ENCODE results near the gene COPG1. TPM values are rescaled to one million over a fixed set of nuclear protein-coding genes. Genes with fewer than 3 reads are reported as not detected.
A peak's percentile ranks its signal among the peaks of the same experiment; 100 is the strongest.

Gene COPG1
- total RNA-seq, 4 donors from 2014 or later, result 55.6 to 89.1 (median 70.4) TPM

DNA sequence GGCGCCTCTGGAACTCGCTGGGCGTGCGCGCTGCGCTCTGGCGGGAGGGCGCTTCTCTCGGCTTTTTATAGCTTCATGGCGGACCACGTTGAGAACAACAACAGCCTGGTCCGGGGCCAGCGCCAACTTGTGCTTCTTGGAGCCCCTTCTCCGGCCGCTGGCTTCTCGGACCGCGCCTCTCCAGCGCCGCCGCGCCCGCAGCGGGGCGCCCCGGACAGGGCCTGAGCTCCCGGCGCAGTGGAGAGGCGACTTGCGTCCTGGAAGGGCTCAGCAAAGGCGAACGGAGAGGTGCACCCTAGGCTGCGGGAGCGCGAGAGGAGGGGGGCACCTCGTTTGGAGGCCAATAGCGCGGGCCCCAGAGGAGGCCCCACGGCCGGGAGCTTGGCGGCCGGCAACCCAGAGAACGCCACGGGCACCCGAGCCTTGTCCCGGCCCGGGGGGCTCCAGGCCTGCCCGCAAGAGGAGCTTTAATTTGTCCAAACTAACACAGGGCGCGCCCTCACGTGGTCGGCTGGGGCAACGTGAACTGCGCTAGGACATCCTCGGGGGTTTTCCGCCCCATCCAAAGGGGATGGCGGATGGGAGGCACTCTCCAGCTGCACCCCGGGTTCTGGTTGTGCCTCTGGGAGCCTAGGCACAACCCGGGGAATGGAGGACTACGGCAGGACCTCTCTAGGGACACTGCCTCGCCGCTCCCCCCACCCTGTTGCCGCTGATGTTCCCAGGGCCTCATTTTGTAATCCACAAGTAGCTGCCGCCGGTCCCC, 67.0 kb downstream of the COPG1 start:
- WGBS, result 1% methylated on average over 14 of the region's 65 CpGs
- intact Hi-C loops (cut with DNase I), result no loop called here
- TF ChIP-seq, protein P1, sequence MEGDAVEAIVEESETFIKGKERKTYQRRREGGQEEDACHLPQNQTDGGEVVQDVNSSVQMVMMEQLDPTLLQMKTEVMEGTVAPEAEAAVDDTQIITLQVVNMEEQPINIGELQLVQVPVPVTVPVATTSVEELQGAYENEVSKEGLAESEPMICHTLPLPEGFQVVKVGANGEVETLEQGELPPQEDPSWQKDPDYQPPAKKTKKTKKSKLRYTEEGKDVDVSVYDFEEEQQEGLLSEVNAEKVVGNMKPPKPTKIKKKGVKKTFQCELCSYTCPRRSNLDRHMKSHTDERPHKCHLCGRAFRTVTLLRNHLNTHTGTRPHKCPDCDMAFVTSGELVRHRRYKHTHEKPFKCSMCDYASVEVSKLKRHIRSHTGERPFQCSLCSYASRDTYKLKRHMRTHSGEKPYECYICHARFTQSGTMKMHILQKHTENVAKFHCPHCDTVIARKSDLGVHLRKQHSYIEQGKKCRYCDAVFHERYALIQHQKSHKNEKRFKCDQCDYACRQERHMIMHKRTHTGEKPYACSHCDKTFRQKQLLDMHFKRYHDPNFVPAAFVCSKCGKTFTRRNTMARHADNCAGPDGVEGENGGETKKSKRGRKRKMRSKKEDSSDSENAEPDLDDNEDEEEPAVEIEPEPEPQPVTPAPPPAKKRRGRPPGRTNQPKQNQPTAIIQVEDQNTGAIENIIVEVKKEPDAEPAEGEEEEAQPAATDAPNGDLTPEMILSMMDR (IDR thresholded peaks at IDR 0.05), result peak; percentile 55 to 61 (median 61)
- TF ChIP-seq POLR2AphosphoS5 (IDR thresholded peaks at IDR 0.05) (peak; percentile 100), EP300 (IDR thresholded peaks at IDR 0.05) (no peak), POLR2A (IDR thresholded peaks at IDR 0.05; ENCODE audit: low read depth) (peak; percentile 97)

DNA sequence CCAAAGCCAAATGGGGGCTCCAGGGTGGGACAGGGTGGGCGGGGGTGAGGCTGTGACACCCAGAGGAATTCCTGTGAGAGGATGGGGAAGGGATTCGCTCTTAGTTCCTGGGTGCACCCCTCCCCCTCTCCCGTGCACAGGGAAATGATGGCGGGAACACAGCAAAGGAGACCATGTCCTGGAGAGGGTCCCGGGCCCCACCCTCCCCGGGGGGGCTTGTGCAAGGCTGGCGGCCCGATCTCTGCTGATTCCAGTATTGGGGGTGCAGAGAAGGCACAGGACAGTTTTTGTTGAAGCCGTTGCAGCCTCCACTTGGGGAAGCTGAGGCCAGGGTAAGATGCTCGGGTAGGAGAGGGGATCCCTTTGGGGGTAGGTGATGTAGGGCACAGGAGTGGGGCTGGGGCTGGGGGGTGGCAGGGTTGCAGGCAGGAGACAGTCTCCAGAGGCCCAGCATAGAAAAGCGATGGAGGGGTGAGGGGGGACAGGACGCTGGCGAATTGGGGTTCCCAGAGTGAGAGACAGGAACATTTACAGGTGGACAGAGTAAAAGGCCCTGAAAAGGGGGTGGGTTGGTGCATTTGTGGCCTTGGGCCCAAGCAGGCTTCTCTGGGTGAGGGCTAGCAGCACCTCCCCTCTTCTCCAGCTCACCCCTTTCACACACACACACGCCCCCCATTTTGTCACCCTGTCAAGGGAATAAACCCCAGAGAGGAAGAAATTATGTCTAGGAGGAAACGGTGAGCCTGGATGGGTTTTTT, 67.8 kb downstream of the COPG1 start:
- Histone ChIP-seq H3K27ac (replicated peaks in 1 of 4) (peak overlapping the region; percentile 88 to 94 (median 92)), H3K4me3 (peak overlapping the region; percentile 73 to 88 (median 76)), H3K9me3 (no peaks in the 10 kb centered on the region), H3K4me1 (peaks cover 17 to 34% (median 28%) of the 10 kb centered on the region in 4 donors), H3K36me3 (peaks cover 0 to 31% (median 15%) of the 10 kb centered on the region in 4 donors), H3K27me3 (no peaks in the 10 kb centered on the region)
- DNase-seq (ENCODE audit: extremely low spot score), result no peak
- WGBS, result 35% methylated on average over 15 of the region's 15 CpGs
- TF ChIP-seq POLR2AphosphoS5 (IDR thresholded peaks at IDR 0.05), result no peak
- TF ChIP-seq EP300 (IDR thresholded peaks at IDR 0.05), result no peak
- TF ChIP-seq, protein P1 (IDR thresholded peaks at IDR 0.05), result no peak
- TF ChIP-seq POLR2A (IDR thresholded peaks at IDR 0.05; ENCODE audit: low read depth), result no peak
- intact Hi-C loops (cut with DNase I), result no loop called here

More for the DNA sequence above, 67.0 kb downstream of the COPG1 start:
- H3K27me3 ChIP-seq, result no peaks in the 10 kb centered on the region
- DNase-seq (ENCODE audit: extremely low spot score), result peak; percentile 97
- no peaks in the 10 kb centered on the region for H3K9me3 ChIP-seq
- peaks cover 0 to 24% (median 13%) of the 10 kb centered on the region in 4 donors for H3K36me3 ChIP-seq
- H3K27ac ChIP-seq (replicated peaks in 1 of 4), result peak overlapping the region; percentile 88 to 94 (median 92)
- H3K4me1 ChIP-seq, result peaks cover 17 to 34% (median 28%) of the 10 kb centered on the region in 4 donors
- peak overlapping the region; percentile 73 to 88 (median 76) for H3K4me3 ChIP-seq

DNA sequence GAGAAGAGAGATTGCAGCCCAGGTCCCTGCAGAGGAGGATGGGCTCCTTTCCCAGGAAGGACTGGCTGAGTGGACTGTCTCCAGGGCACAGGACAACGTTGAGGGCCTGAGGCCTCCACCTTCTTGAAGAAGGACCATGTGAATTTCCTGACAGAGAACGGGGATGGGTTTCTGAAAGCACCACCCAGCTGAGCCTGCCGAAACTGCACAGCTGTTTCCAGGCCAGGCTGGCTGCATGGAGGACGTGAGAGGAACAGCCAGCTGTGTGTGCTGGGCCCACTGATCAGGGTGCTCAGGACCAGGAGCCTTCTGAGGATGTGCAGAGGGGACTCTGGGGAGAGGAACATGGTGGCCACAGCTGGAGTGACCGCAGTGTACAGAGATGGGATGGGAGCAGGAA, 68.4 kb downstream of the COPG1 start:
- Histone ChIP-seq H3K27ac (replicated peaks in 1 of 4) (no peak overlapping the region), H3K27me3 (no peaks in the 10 kb centered on the region), H3K4me3 (no peak overlapping the region), H3K36me3 (peaks cover 0 to 32% (median 15%) of the 10 kb centered on the region in 4 donors), H3K4me1 (peaks cover 17 to 34% (median 28%) of the 10 kb centered on the region in 4 donors), H3K9me3 (no peaks in the 10 kb centered on the region)
- intact Hi-C loops (cut with DNase I), result no loop called here
- 35% methylated on average over 4 of the region's 5 CpGs for WGBS
- DNase-seq (ENCODE audit: extremely low spot score), result no peak
- TF ChIP-seq, protein P1 (IDR thresholded peaks at IDR 0.05), result no peak
- no peak for TF ChIP-seq POLR2AphosphoS5 (IDR thresholded peaks at IDR 0.05)
- no peak for TF ChIP-seq POLR2A (IDR thresholded peaks at IDR 0.05; ENCODE audit: low read depth)
- TF ChIP-seq EP300 (IDR thresholded peaks at IDR 0.05), result no peak

DNA sequence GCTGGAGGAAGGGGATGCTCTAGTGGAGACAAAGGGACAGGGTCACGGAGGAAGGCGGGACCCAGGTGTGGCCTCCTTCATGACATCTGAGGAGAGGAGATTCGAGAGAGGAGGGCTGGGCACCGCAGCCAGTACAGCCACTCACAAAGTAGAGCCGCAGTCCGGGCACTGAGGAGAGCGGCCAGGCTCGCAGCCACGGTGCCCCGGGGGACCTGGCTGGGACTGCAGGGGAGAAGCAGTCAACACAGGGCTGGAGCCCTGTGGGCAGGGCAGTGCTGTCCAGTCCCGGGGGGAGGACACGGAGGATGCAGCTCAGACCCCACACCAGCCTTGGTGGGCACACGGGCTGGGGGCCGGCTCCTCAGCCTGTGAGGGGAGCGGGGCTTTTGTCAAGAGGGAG, 69.5 kb downstream of the COPG1 start:
- WGBS, result 94% methylated on average over 15 of the region's 15 CpGs
- TF ChIP-seq POLR2AphosphoS5 (IDR thresholded peaks at IDR 0.05), result no peak
- TF ChIP-seq EP300 (IDR thresholded peaks at IDR 0.05), result no peak
- TF ChIP-seq POLR2A (IDR thresholded peaks at IDR 0.05; ENCODE audit: low read depth), result no peak
- TF ChIP-seq, protein P1 (IDR thresholded peaks at IDR 0.05), result no peak
- intact Hi-C loops (cut with DNase I), result no loop called here

More for the DNA sequence above, 69.5 kb downstream of the COPG1 start:
- Histone ChIP-seq H3K9me3 (no peaks in the 10 kb centered on the region), H3K36me3 (peaks cover under 1 to 41% (median 15%) of the 10 kb centered on the region in 4 donors), H3K4me3 (no peak overlapping the region), H3K27ac (replicated peaks in 1 of 4) (no peak overlapping the region), H3K27me3 (no peaks in the 10 kb centered on the region), H3K4me1 (peaks cover 12 to 27% (median 23%) of the 10 kb centered on the region in 4 donors)
- no peak for DNase-seq (ENCODE audit: extremely low spot score)
